HFF-Myc (cell line): ENCODE results near the gene MRFAP1.

ENCODE experiments used
- DNase-seq: peaks from one replicate; pipeline ENCODE4 v3.0.0-alpha.2; 2011; ENCODE audit warnings: low read depth; ENCODE audit errors: extremely low read depth
- H3K4me3 ChIP-seq: replicated peaks from 2 replicates; pipeline ENCODE4 v1.5.1; 2011; ENCODE audit warnings: low read depth, mild to moderate bottlenecking, control low read depth, low read length
- CTCF ChIP-seq: IDR thresholded peaks from 2 replicates; pipeline ENCODE4 v1.5.1; 2012; ENCODE audit warnings: mild to moderate bottlenecking, low read depth, low read length, control low read depth; ENCODE audit errors: missing control alignments

MRFAP1 gene

GRCh38 chr4:6595897-6596537 is 44.5 kb upstream of the MRFAP1 start:
- no peak for TF ChIP-seq CTCF

GRCh38 chr4:6596948-6597347 is 43.5 kb upstream of the MRFAP1 start:
- TF ChIP-seq CTCF: no peak
- no peak overlapping the region for H3K4me3 ChIP-seq
- no peak for DNase-seq

More at GRCh38 chr4:6595897-6596537, 44.5 kb upstream of the MRFAP1 start:
- no peak for DNase-seq
- no peak overlapping the region for H3K4me3 ChIP-seq

GRCh38 chr4:6598127-6598526 is 42.4 kb upstream of the MRFAP1 start:
- no peak for TF ChIP-seq CTCF
- no peak for DNase-seq
- H3K4me3 ChIP-seq: no peak overlapping the region

GRCh38 chr4:6598641-6599040 is 41.8 kb upstream of the MRFAP1 start:
- no peak for DNase-seq
- TF ChIP-seq CTCF: no peak
- no peak overlapping the region for H3K4me3 ChIP-seq

GRCh38 chr4:6601661-6602250 is 38.7 kb upstream of the MRFAP1 start:
- no peak for DNase-seq
- no peak for TF ChIP-seq CTCF
- no peak overlapping the region for H3K4me3 ChIP-seq

- no peak overlapping the region for H3K4me3 ChIP-seq
- TF ChIP-seq CTCF: no peak
- no peak for DNase-seq
Measured at GRCh38 chr4:6602289-6602688, 38.2 kb upstream of the MRFAP1 start.
